GM12864 (cell line): Measurements from ENCODE around the gene SAMM50.
A peak's percentile ranks its signal among the peaks of the same experiment; 100 is the strongest.

Source experiments
- DNase-seq: peaks from one replicate; pipeline ENCODE4 v3.0.0-alpha.2; 2011; ENCODE audit warnings: low read depth
- H3K4me3 ChIP-seq: 2 replicates; pipeline ENCODE4 v1.5.1; 2011; ENCODE audit warnings: mild to moderate bottlenecking, low read depth, low read length, control low read depth
- TF ChIP-seq, protein P1 (sequence below): IDR thresholded peaks from 2 replicates; pipeline ENCODE4 v1.5.1; 2011; ENCODE audit warnings: low read depth, mild to moderate bottlenecking, moderate library complexity, low read length, control low read depth, inconsistent platforms; ENCODE audit errors: missing control alignments

The SAMM50 gene

GRCh38 chr22:43994006-43994405 is 38.8 kb downstream of the SAMM50 start:
- TF ChIP-seq, protein P1, sequence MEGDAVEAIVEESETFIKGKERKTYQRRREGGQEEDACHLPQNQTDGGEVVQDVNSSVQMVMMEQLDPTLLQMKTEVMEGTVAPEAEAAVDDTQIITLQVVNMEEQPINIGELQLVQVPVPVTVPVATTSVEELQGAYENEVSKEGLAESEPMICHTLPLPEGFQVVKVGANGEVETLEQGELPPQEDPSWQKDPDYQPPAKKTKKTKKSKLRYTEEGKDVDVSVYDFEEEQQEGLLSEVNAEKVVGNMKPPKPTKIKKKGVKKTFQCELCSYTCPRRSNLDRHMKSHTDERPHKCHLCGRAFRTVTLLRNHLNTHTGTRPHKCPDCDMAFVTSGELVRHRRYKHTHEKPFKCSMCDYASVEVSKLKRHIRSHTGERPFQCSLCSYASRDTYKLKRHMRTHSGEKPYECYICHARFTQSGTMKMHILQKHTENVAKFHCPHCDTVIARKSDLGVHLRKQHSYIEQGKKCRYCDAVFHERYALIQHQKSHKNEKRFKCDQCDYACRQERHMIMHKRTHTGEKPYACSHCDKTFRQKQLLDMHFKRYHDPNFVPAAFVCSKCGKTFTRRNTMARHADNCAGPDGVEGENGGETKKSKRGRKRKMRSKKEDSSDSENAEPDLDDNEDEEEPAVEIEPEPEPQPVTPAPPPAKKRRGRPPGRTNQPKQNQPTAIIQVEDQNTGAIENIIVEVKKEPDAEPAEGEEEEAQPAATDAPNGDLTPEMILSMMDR: no peak
- H3K4me3 ChIP-seq: no peak overlapping the region
- no peak for DNase-seq

DNA sequence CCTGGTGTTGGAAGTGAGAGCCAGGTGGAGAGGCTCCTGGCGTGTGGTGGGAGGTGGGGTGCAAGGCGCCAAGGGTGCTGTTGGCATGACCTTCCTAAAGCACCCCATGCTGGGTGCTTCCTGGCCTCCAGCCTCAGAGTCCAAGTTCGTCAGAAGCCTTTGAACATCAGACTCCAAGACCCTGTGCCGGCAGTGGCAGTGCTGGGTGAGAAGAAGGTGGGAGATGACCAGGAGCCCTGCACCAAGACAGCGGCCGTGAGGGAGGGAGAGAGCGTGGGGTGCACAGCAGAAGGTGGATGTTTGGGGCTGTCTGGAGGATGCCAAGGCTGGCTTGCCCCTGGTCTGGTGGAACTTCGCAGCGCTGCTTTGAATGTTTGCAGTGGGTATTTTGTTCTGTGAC is 39.2 kb downstream of the SAMM50 start:
- H3K4me3 ChIP-seq: no peak overlapping the region
- DNase-seq: no peak
- TF ChIP-seq, protein P1: no peak

DNA sequence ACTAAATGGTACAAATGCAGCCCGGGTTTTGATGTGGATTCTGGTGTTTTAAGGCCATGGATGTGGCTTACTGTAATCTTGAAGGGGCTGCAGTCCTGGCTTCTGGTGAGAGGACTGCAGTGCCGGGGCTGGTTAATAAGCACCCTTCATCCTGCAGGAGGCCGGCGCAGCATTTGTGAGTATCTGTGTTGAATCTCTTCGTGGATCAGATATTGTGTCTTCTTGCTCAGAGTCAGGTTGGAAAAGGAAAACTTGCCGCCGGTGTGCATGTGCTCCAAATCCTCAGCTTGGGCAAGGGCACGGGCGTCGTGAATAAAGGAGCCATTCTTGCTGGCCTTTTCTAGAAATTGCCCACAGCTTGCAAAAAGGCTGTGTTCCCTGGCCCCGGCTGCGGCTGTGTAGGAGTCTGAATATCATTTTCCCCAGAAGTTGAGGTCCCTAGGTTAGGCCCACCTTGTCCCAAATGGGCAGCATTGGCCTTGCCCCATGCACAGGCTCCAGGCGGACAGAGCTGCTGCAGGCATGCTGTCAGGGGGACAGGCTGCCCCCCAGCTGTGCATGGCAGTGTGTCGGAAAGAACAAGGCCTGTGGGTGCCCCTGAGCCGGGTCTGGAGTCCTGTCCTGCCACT is 39.9 kb downstream of the SAMM50 start:
- DNase-seq: no peak
- H3K4me3 ChIP-seq: peak overlapping the region; percentile 60; the same call in 1 of the 2 replicates
- TF ChIP-seq, protein P1: no peak

DNA sequence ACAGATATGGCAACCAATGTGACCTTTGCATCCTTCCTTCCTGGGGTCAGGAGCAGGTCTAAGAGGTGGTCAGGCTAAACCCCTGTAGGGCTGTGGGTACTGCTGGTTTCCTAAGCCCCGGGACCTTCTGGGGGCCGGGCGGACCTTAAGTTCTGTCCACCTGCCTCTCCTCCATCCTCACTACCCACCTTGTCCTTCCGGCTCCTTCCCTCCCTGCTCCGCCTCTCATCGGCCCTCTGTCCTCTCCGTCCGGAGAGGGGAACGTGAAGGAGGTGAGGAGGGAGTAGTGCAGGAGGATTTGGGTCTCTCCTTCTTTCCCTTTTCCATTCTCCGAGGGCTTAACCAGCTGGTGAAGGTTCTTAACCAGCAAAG is 40.5 kb downstream of the SAMM50 start:
- TF ChIP-seq, protein P1: no peak
- peak overlapping the region; percentile 60 for H3K4me3 ChIP-seq
- DNase-seq: no peak

- peak; percentile 37 for DNase-seq
- TF ChIP-seq, protein P1: no peak
- H3K4me3 ChIP-seq: peak overlapping the region; percentile 60
These were observed 41.1 kb downstream of the SAMM50 start for GRCh38 chr22:43996170-43996980.

DNA sequence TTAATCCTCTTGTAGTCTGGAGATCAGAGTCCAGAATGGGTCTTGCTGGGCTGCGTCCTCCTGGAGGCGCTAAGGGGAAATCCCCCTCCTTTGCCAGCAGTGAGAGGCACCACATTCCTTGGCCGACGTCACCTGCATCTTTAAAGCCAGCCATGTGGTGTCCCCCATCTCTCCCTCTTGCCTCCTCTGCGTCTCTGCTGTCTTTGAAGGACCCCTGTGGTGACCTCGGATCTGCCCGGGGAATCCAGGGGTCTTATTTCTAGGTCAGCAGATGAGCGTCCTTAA is 41.7 kb downstream of the SAMM50 start:
- DNase-seq: no peak
- H3K4me3 ChIP-seq: no peak overlapping the region
- TF ChIP-seq, protein P1: no peak
